Measurements from ENCODE around the gene TMEM94.

TMEM94 gene

GRCh38 chr17:75531721-75532072, 75.3 kb downstream of the TMEM94 start:
- no peak for DNase-seq

GRCh38 chr17:75535119-75535537, 78.7 kb downstream of the TMEM94 start:
- DNase-seq, result peak in 1 of 2 donors; percentile 49

- DNase-seq, result no peak
Measured at GRCh38 chr17:75535871-75536270, 79.4 kb downstream of the TMEM94 start.

- no peak for DNase-seq
Measured at GRCh38 chr17:75536366-75536765, 79.9 kb downstream of the TMEM94 start.

- DNase-seq, result no peak
Measured at GRCh38 chr17:75539967-75540729, 83.7 kb downstream of the TMEM94 start.

GRCh38 chr17:75540923-75541503, 84.6 kb downstream of the TMEM94 start:
- DNase-seq, result no peak

GRCh38 chr17:75542229-75542628, 85.8 kb downstream of the TMEM94 start:
- DNase-seq, result no peak

- DNase-seq, result no peak
Measured at GRCh38 chr17:75542728-75543336, 86.4 kb downstream of the TMEM94 start.

- no peak for DNase-seq
Measured at GRCh38 chr17:75544250-75544649, 87.8 kb downstream of the TMEM94 start.

- DNase-seq, result no peak
Measured at GRCh38 chr17:75546181-75546580, 89.7 kb downstream of the TMEM94 start.

GRCh38 chr17:75547091-75547490, 90.7 kb downstream of the TMEM94 start:
- DNase-seq, result no peak

- no peak for DNase-seq
Measured at GRCh38 chr17:75548813-75549212, 92.4 kb downstream of the TMEM94 start.
